ENCODE data around the gene HBE1. TPM values are rescaled to one million over a fixed set of nuclear protein-coding genes. Genes with fewer than 3 reads are reported as not detected.
"Not testable (repeated sequence)": the region's sequence is repeated elsewhere in the genome, so short reads cannot be mapped to it uniquely, and the experiment has no call there.

The HBE1 gene
- 5.6 TPM for polyA plus RNA-seq
- long read RNA-seq, donor 1: 0 reads
- long read RNA-seq, donor 2, transcript HBE1-203 (3 exons, 616 nt): major isoform, 7 of 7 reads
- long read RNA-seq, donor 2, partial matches to known transcripts: 0 of 7 reads
- long read RNA-seq, donor 2, other reads (novel, unspliced or antisense): 0 of 7 reads
- long read RNA-seq, donor 3: 0 reads
- long read RNA-seq, donor 4: 0 reads
- long read RNA-seq, donor 5, transcript HBE1-203 (3 exons, 616 nt): major isoform, 5 of 5 reads
- long read RNA-seq, donor 5, partial matches to known transcripts: 0 of 5 reads
- long read RNA-seq, donor 5, other reads (novel, unspliced or antisense): 0 of 5 reads
- long read RNA-seq, donor 6: 0 reads
- long read RNA-seq, donor 7, partial matches to known transcripts: 0 of 1 reads
- long read RNA-seq, donor 7, other reads (novel, unspliced or antisense): 0 of 1 reads
- long read RNA-seq, donor 8: 0 reads
- long read RNA-seq, donor 9, partial matches to known transcripts: 0 of 3 reads
- long read RNA-seq, donor 9, other reads (novel, unspliced or antisense): 0 of 3 reads
- long read RNA-seq, donor 10, transcript HBE1-203 (3 exons, 616 nt): major isoform, 7 of 7 reads
- long read RNA-seq, donor 10, partial matches to known transcripts: 0 of 7 reads
- long read RNA-seq, donor 10, other reads (novel, unspliced or antisense): 0 of 7 reads
- long read RNA-seq, donor 11: 0 reads

DNA sequence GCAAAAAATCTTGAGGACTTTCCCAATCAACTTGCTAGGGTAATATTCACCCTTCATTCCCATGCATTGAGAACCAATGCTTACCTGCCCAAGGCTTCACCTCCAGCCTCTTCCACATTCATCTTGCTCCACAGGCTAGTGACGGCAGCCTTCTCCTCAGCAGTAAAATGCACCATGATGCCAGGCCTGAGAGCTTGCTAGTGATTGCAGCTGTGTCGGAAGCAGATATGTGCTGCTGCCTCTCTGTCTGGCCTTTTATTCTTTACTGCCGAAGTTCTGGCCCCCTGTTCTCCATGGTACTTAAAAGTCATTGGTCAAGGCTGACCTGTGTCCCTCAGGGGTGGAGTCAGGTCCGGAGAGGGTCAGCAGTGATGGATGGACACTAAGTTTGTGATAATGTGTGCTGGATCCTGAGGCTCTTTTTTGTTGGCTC is at the start of gene HBE1:
HBE1 (minus strand) TSS at position 231 of the 433 bp plus-strand sequence; CDS start at position 176, 55 bp downstream.
- H3K36me3 ChIP-seq (ENCODE audit: control insufficient read depth, insufficient read depth, low read length): no peaks in the 10 kb centered on the region
- no peaks in the 10 kb centered on the region for H3K4me1 ChIP-seq (ENCODE audit: control insufficient read depth, insufficient read depth, low read length)
- DNase-seq: no peak
- no peaks in the 10 kb centered on the region for H3K27me3 ChIP-seq (ENCODE audit: control insufficient read depth, insufficient read depth, low read length)
- no peaks in the 10 kb centered on the region for H3K9me3 ChIP-seq (ENCODE audit: control insufficient read depth, low read depth, low read length)
- no CpG with 5 or more reads among the region's 4 CpGs for WGBS (ENCODE audit: insufficient coverage, low lambda C conversion rate)
- H3K27ac ChIP-seq (ENCODE audit: low read length): no peak within 1 kb of the TSS
- H3K4me3 ChIP-seq (ENCODE audit: low read length): no peak within 1 kb of the TSS

DNA sequence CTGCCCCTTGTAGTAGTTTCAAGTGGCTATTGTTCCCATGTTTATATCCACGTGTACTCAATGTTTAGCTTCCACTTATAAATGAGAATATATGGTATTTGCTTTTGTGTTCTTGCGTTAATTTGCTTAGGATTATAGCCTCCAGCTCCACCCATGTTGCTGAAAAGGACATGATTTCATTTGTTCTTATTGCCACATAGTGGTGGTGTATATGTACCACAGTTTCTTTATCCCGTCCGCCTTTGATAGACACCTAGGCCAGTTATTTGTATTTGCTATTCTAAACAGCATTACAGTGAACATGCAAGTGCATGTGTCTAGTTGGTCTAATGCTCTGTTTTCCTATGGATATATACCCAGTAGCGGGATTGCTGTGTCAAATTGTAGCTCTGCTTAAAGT is 47.5 kb upstream of the HBE1 start:
- 40% methylated on average over 4 of the region's 5 CpGs for WGBS (ENCODE audit: insufficient coverage, low lambda C conversion rate)
- Histone ChIP-seq H3K4me1 (ENCODE audit: control insufficient read depth, insufficient read depth, low read length) (no peaks in the 10 kb centered on the region), H3K27me3 (ENCODE audit: control insufficient read depth, insufficient read depth, low read length) (no peaks in the 10 kb centered on the region), H3K36me3 (ENCODE audit: control insufficient read depth, insufficient read depth, low read length) (no peaks in the 10 kb centered on the region), H3K27ac (ENCODE audit: low read length) (no peak overlapping the region), H3K9me3 (ENCODE audit: control insufficient read depth, low read depth, low read length) (no peaks in the 10 kb centered on the region), H3K4me3 (ENCODE audit: low read length) (no peak overlapping the region)
- DNase-seq: no peak

DNA sequence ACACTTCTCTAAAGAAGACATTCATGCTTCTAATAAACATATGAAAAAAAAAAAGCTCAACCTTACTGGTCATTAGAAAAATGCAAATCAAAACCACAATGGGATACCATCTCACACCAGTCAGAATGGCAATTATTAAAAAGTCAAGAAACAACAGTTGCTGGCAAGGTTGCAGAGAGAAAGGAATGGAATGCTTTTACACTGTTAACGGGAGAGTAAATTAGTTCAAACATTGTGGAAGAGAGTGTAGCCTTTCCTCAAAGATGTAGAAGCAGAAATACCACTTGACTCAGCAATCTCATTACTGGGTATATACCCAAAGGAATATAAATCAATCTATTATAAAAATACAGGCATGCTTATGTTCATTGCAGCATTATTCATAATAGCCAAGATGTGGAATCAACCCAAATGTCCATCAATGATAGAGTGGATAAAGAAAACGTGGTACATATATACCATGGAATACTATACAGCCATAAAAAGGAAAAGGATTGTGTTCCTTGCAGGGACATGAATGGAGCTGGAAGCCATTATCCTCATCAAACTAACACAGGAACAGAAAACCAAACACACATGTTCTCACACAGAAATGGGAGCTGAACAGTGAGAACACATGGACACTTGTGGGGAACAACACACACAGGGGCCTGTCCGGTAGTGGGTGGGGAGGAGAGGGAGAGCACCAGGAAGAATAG is 43.7 kb upstream of the HBE1 start:
- not testable (repeated sequence) for DNase-seq; H3K36me3 ChIP-seq (ENCODE audit: control insufficient read depth, insufficient read depth, low read length); H3K9me3 ChIP-seq (ENCODE audit: control insufficient read depth, low read depth, low read length); H3K4me1 ChIP-seq (ENCODE audit: control insufficient read depth, insufficient read depth, low read length); H3K4me3 ChIP-seq (ENCODE audit: low read length); H3K27me3 ChIP-seq (ENCODE audit: control insufficient read depth, insufficient read depth, low read length); H3K27ac ChIP-seq (ENCODE audit: low read length)
- no CpG with 5 or more reads among the region's 3 CpGs for WGBS (ENCODE audit: insufficient coverage, low lambda C conversion rate)

DNA sequence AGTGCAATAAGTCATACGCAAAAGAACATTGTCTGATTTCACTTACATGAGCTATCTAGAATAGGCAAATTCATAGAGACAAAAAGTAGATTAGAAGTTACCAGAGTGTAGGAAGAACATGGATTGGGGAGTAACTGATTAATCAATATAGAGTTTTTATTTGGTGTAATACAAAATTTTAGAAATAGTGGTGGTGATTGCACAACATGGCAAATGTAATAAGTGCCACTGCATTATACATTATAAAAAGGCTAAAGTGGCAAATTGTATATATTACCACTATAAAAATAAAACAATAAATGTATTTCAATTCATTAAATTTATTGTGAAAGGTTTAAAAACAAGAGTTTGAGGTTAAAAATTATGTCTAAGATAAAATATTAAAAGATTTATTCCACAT is 40.7 kb upstream of the HBE1 start:
- no peaks in the 10 kb centered on the region for H3K36me3 ChIP-seq (ENCODE audit: control insufficient read depth, insufficient read depth, low read length)
- H3K27ac ChIP-seq (ENCODE audit: low read length): no peak overlapping the region
- no CpG with 5 or more reads among the region's 1 CpG for WGBS (ENCODE audit: insufficient coverage, low lambda C conversion rate)
- H3K9me3 ChIP-seq (ENCODE audit: control insufficient read depth, low read depth, low read length): no peaks in the 10 kb centered on the region
- no peak for DNase-seq
- H3K4me3 ChIP-seq (ENCODE audit: low read length): no peak overlapping the region
- no peaks in the 10 kb centered on the region for H3K27me3 ChIP-seq (ENCODE audit: control insufficient read depth, insufficient read depth, low read length)
- H3K4me1 ChIP-seq (ENCODE audit: control insufficient read depth, insufficient read depth, low read length): no peaks in the 10 kb centered on the region

DNA sequence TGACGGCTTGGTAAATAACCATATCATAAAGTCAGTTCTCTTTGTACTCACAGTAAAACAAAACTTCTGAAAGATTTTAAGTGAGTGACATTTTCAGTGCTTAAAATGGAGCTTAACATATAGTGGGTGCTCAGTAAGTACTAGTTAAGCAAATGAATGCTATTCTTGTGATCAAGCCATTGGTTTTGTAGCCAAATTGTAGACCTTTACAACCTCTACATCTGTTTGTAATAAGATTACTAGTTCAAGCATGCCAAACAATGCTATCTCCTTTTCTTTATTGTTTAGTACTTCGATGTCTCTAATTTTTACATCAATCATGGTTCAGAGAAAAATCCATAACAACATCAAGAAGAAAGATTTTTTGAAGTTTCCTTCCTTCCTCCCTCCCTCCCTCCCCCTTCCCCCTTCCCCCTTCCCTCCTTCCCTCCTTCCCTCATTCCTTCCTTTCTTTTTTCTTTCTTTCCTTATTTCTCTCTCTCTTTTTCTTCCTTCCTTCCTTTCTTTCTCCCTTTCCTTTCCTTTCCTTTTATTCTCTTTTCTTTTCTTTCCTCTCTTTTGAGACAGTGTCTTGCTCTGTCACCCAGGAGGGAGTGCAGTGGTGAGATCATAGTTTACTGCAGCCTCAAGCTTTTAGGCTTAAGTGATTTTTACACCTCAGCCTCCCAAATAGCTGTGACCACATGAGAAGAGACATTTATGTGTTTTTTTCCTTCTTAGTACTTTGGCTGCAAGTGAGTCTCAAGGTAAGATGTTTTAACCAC is 37.7 kb upstream of the HBE1 start:
- no peaks in the 10 kb centered on the region for H3K27me3 ChIP-seq (ENCODE audit: control insufficient read depth, insufficient read depth, low read length)
- no peak overlapping the region for H3K27ac ChIP-seq (ENCODE audit: low read length)
- H3K36me3 ChIP-seq (ENCODE audit: control insufficient read depth, insufficient read depth, low read length): no peaks in the 10 kb centered on the region
- 20% methylated on average over 1 of the region's 2 CpGs for WGBS (ENCODE audit: insufficient coverage, low lambda C conversion rate)
- no peak for DNase-seq
- no peak overlapping the region for H3K4me3 ChIP-seq (ENCODE audit: low read length)
- no peaks in the 10 kb centered on the region for H3K9me3 ChIP-seq (ENCODE audit: control insufficient read depth, low read depth, low read length)
- H3K4me1 ChIP-seq (ENCODE audit: control insufficient read depth, insufficient read depth, low read length): no peaks in the 10 kb centered on the region

DNA sequence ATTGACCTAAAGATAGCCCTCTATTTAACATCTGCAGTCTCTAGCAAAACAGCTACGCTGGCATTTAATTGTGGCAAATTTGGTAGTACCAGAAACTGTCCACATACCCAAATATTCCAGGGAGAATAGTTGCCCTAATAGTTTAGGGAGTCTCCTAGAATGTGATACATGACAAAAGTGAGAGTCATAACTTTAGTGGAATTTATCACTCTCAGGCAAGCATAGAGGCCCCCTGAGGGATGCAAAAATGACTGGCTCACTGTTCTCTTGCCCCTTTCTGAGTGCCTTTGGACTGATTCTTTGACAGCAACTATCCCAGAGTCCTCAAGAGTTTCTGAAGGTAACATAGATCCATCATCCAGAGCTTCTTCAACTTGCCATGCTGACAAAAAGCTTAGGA is 34.3 kb upstream of the HBE1 start:
- no peak overlapping the region for H3K27ac ChIP-seq (ENCODE audit: low read length)
- no peaks in the 10 kb centered on the region for H3K9me3 ChIP-seq (ENCODE audit: control insufficient read depth, low read depth, low read length)
- no CpG with 5 or more reads among the region's 1 CpG for WGBS (ENCODE audit: insufficient coverage, low lambda C conversion rate)
- H3K27me3 ChIP-seq (ENCODE audit: control insufficient read depth, insufficient read depth, low read length): no peaks in the 10 kb centered on the region
- H3K4me1 ChIP-seq (ENCODE audit: control insufficient read depth, insufficient read depth, low read length): no peaks in the 10 kb centered on the region
- no peak for DNase-seq
- no peaks in the 10 kb centered on the region for H3K36me3 ChIP-seq (ENCODE audit: control insufficient read depth, insufficient read depth, low read length)
- no peak overlapping the region for H3K4me3 ChIP-seq (ENCODE audit: low read length)

DNA sequence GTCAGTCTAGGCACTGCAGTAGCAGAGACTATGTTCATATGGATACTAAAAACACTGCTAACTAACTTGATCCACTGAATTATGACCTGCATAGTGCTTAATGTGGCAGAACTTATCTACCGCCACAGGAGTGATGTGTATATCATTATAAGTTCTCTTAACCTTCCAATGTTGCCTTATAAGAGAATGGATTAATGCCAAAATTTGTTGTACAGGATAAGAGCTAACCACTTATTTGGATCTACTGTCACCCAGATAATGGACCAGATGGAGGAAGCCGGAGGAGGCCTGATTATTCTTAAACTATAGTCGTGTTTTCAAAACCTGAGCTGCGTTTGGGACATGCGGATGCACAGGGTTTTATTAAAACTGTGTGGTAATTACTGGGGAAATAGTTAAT is 33.9 kb upstream of the HBE1 start:
- Histone ChIP-seq H3K36me3 (ENCODE audit: control insufficient read depth, insufficient read depth, low read length) (no peaks in the 10 kb centered on the region), H3K27me3 (ENCODE audit: control insufficient read depth, insufficient read depth, low read length) (no peaks in the 10 kb centered on the region), H3K27ac (ENCODE audit: low read length) (no peak overlapping the region), H3K4me1 (ENCODE audit: control insufficient read depth, insufficient read depth, low read length) (no peaks in the 10 kb centered on the region), H3K9me3 (ENCODE audit: control insufficient read depth, low read depth, low read length) (no peaks in the 10 kb centered on the region), H3K4me3 (ENCODE audit: low read length) (no peak overlapping the region)
- 100% methylated on average over 2 of the region's 5 CpGs for WGBS (ENCODE audit: insufficient coverage, low lambda C conversion rate)
- no peak for DNase-seq

DNA sequence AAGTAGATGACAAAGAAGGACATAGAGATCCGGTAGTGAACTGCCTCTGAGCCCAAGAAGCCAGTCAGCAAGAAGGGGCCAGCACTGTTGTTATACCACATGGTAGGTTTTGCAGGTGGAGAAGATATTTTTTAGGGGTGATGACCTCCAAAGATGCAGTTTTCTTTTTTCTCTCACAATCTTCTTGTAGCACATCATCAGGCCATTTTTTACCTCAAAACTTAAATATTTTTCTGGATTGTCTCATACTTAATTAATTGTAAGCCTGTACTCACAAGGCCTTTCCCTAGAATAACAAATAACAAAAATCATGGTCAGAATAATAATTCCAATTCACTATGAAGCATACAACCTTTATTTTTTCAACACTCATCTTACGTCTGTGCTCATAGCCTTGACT is 32.1 kb upstream of the HBE1 start, which contains the start of gene OR51B4:
OR51B4 (minus strand) TSS at position 101 of the 400 bp plus-strand sequence; CDS start at position 101, 0 bp downstream.
- Histone ChIP-seq H3K4me3 (ENCODE audit: low read length) (no peak within 1 kb of the TSS), H3K4me1 (ENCODE audit: control insufficient read depth, insufficient read depth, low read length) (no peaks in the 10 kb centered on the region), H3K27ac (ENCODE audit: low read length) (no peak within 1 kb of the TSS), H3K27me3 (ENCODE audit: control insufficient read depth, insufficient read depth, low read length) (no peaks in the 10 kb centered on the region), H3K36me3 (ENCODE audit: control insufficient read depth, insufficient read depth, low read length) (no peaks in the 10 kb centered on the region), H3K9me3 (ENCODE audit: control insufficient read depth, low read depth, low read length) (no peaks in the 10 kb centered on the region)
- no peak for DNase-seq
- 69% methylated on average over 1 of the region's 2 CpGs for WGBS (ENCODE audit: insufficient coverage, low lambda C conversion rate)

DNA sequence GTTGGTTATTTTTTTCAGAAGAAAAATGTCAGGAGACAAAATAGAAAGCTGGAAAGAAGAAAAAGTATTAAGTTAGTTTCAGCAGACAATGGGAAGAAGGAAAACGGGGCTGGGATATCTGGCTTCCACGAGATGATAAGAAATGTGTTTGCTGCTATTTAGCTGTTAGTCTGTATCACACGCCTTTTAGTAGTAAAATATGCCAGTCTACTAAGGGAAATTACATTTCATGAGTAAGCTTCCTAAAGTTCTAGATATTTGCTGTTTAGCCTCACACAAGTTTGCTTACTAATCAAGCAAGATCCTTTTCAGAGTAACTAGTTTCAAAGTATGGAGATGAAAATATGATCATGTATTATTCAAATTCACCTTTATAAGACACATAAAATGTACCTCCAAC is 30.5 kb upstream of the HBE1 start:
- no peak for DNase-seq
- no CpG with 5 or more reads among the region's 3 CpGs for WGBS (ENCODE audit: insufficient coverage, low lambda C conversion rate)
- Histone ChIP-seq H3K27ac (ENCODE audit: low read length) (no peak overlapping the region), H3K9me3 (ENCODE audit: control insufficient read depth, low read depth, low read length) (no peaks in the 10 kb centered on the region), H3K4me3 (ENCODE audit: low read length) (no peak overlapping the region), H3K27me3 (ENCODE audit: control insufficient read depth, insufficient read depth, low read length) (no peaks in the 10 kb centered on the region), H3K4me1 (ENCODE audit: control insufficient read depth, insufficient read depth, low read length) (no peaks in the 10 kb centered on the region), H3K36me3 (ENCODE audit: control insufficient read depth, insufficient read depth, low read length) (no peaks in the 10 kb centered on the region)

DNA sequence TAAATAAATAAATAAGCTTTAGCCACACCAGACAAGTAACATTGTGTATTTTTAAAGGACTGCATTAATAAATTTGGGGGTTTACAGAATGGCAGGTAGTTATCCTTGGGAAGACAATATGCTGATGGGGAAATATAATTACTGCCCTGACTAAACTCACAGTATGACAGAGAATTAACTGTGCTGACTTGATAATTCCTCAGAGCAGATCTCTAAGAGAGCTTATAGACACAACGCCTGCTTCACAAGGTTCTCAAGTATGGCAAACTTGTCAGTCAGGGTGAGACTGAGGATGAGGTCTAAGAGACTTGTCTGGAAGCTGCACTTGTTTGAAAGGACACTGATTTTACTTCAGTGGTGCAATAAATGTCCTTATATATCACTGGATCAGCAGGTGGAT is 28.7 kb upstream of the HBE1 start:
- H3K27me3 ChIP-seq (ENCODE audit: control insufficient read depth, insufficient read depth, low read length): no peaks in the 10 kb centered on the region
- no peaks in the 10 kb centered on the region for H3K36me3 ChIP-seq (ENCODE audit: control insufficient read depth, insufficient read depth, low read length)
- no peak overlapping the region for H3K4me3 ChIP-seq (ENCODE audit: low read length)
- no peak overlapping the region for H3K27ac ChIP-seq (ENCODE audit: low read length)
- no CpG with 5 or more reads among the region's 1 CpG for WGBS (ENCODE audit: insufficient coverage, low lambda C conversion rate)
- no peaks in the 10 kb centered on the region for H3K4me1 ChIP-seq (ENCODE audit: control insufficient read depth, insufficient read depth, low read length)
- no peak for DNase-seq
- H3K9me3 ChIP-seq (ENCODE audit: control insufficient read depth, low read depth, low read length): peaks cover 7% of the 10 kb centered on the region
